Natural killer cell (primary cell): ENCODE measurements around the gene LRRC8C. TPM values are rescaled to one million over a fixed set of nuclear protein-coding genes. Genes with fewer than 3 reads are reported as not detected.

ENCODE experiments used
- ATAC-seq, 3 donors: fragments of 150-1000 bp in 2 of 3; fragments of 200-7000 bp in 1 of 3; cut with Tn5 transposase; 1 replicate in 1 of 3; 2 replicates in 2 of 3; pipeline ENCODE4 v1.10.0; 2021; ENCODE audit warnings: mild to moderate bottlenecking in 2 of 3, moderate library complexity in 2 of 3
- DNase-seq, 2 donors: peaks; one replicate each; pipeline versions ENCODE4 v3.0.0 to v3.0.0-alpha.2; 2013 to 2021; ENCODE audit warnings: mixed read lengths in 1 of 2
- H3K27ac ChIP-seq: one replicate; pipeline ENCODE4 v1.5.1; 2013; ENCODE audit warnings: mild to moderate bottlenecking, low read length
- H3K27me3 ChIP-seq: one replicate; pipeline ENCODE4 v1.6.1; 2013; ENCODE audit warnings: low read length; ENCODE audit not compliant: control insufficient read depth, insufficient read depth
- H3K36me3 ChIP-seq: one replicate; pipeline ENCODE4 v1.6.1; 2013; ENCODE audit warnings: low read length; ENCODE audit not compliant: control insufficient read depth, insufficient read depth
- H3K4me1 ChIP-seq: one replicate; pipeline ENCODE4 v1.6.1; 2013; ENCODE audit warnings: low read length; ENCODE audit not compliant: control insufficient read depth, insufficient read depth
- H3K4me3 ChIP-seq: one replicate; pipeline ENCODE4 v1.5.1; 2013; ENCODE audit warnings: low read length
- H3K9me3 ChIP-seq: one replicate; pipeline ENCODE4 v1.6.1; 2013; ENCODE audit warnings: low read length; ENCODE audit not compliant: control insufficient read depth, insufficient read depth
- H3K27ac Mint-ChIP-seq, 2 donors: one replicate each; pipeline ENCODE4 v1.8.0; 2022; ENCODE audit warnings: mild to moderate bottlenecking in 2 of 2, mixed read lengths in 2 of 2, moderate library complexity in 1 of 2
- H3K27me3 Mint-ChIP-seq, 2 donors: one replicate each; pipeline ENCODE4 v1.8.0; 2022; ENCODE audit warnings: low read depth in 2 of 2, mixed read lengths in 2 of 2
- H3K36me3 Mint-ChIP-seq: one replicate; pipeline ENCODE4 v1.8.0; 2022; ENCODE audit warnings: mixed read lengths
- H3K4me1 Mint-ChIP-seq, 2 donors: one replicate each; pipeline ENCODE4 v1.8.0; 2022; ENCODE audit warnings: mixed read lengths in 2 of 2
- H3K4me3 Mint-ChIP-seq: one replicate; pipeline ENCODE4 v1.8.0; 2022; ENCODE audit warnings: mild to moderate bottlenecking, moderate library complexity, mixed read lengths
- H3K9me3 Mint-ChIP-seq, 2 donors: one replicate each; pipeline ENCODE4 v1.8.0; 2022; ENCODE audit warnings: mixed read lengths in 2 of 2
- WGBS: methylation state at CpG from one replicate; pipeline ENCODE4 v1.1.7; 2013; ENCODE audit warnings: missing lambda C conversion rate; ENCODE audit not compliant: insufficient coverage; 5-methylcytosine and 5-hydroxymethylcytosine counted together
- intact Hi-C: fragments of 100-400 bp; cut with micrococcal nuclease; formaldehyde crosslinking; loops from one replicate; pipeline ENCODE4 v1.14.2; 2022
- total RNA-seq, 4 donors: library from RNA; stranded (reverse); fragments of 120-200 nt in 1 of 4; gene quantifications; one replicate each; pipeline versions ENCODE4 v1.2.3 to v1.2.4, GENCODE V29; 2013 to 2022
- TF ChIP-seq, protein P1 (sequence below): fragments of 200-600 bp; IDR thresholded peaks from one replicate; pipeline ENCODE4 v1.8.0; 2022; ENCODE audit warnings: antibody characterized with exemption

LRRC8C gene
- total RNA-seq, 3 donors from 2014 or later (not counting 1 experiment from before 2014, with no cell fraction given) = 7.6 to 19.1 (median 15.1) TPM

DNA sequence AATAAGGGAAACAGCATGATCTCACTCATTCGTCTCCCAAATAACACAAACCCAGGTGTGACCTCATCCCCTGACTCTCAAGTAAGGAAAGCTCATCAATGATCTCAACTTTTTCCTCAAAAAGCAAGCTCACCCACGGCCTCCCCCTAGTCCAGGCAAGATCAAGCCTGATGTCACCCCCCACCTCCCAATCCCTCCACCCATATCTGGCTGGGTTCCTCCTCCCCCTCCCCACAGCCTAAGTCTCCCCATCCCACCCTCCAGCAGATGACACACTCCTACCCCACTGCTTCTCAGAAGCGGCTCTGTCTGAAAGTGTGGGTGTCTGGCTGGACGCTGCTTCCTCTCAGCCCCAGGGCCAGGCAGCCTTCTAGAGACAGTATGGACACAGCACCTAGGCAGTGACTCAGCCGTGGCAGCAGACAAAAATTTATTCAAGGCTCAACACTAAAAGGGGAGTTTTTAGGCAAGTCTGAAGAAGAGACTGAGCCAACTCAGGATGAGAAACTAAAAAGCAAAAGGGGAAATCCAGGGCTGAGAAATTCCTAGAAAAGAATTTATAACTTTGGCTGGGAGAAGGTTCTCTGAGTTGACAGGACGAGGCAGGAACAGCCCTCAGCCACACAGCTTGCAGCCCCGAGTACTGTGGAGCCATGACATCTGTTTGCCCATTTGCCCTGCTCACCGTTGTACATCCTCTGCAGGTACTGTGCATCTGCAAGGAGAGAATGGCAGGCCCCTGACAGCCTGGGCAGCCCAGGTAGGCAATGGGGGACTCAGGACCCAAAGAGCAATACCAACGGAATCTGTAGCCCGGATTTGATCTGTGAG, 106.3 kb downstream of the LRRC8C start:
- peak overlapping the region; percentile 40 for H3K27ac ChIP-seq
- no peaks in the 10 kb centered on the region for H3K36me3 ChIP-seq
- H3K4me3 ChIP-seq = no peak overlapping the region
- peaks cover 34 to 43% of the 10 kb centered on the region in 2 donors for H3K4me1 Mint-ChIP-seq
- 66% methylated on average over 10 of the region's 10 CpGs for WGBS
- H3K27me3 ChIP-seq = no peaks in the 10 kb centered on the region
- DNase-seq (peak in 1 of 2 donors; percentile 48), ATAC-seq (peak; percentile 64 to 86 (median 74))
- peak overlapping the region; percentile 75 to 83 for H3K27ac Mint-ChIP-seq
- H3K27me3 Mint-ChIP-seq = no peaks in the 10 kb centered on the region
- no peaks in the 10 kb centered on the region for H3K9me3 ChIP-seq
- no peaks in the 10 kb centered on the region for H3K36me3 Mint-ChIP-seq
- TF ChIP-seq, protein P1, sequence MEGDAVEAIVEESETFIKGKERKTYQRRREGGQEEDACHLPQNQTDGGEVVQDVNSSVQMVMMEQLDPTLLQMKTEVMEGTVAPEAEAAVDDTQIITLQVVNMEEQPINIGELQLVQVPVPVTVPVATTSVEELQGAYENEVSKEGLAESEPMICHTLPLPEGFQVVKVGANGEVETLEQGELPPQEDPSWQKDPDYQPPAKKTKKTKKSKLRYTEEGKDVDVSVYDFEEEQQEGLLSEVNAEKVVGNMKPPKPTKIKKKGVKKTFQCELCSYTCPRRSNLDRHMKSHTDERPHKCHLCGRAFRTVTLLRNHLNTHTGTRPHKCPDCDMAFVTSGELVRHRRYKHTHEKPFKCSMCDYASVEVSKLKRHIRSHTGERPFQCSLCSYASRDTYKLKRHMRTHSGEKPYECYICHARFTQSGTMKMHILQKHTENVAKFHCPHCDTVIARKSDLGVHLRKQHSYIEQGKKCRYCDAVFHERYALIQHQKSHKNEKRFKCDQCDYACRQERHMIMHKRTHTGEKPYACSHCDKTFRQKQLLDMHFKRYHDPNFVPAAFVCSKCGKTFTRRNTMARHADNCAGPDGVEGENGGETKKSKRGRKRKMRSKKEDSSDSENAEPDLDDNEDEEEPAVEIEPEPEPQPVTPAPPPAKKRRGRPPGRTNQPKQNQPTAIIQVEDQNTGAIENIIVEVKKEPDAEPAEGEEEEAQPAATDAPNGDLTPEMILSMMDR = no peak
- peak overlapping the region; percentile 43 for H3K4me3 Mint-ChIP-seq
- peaks cover 16% of the 10 kb centered on the region for H3K4me1 ChIP-seq
- no peaks in the 10 kb centered on the region for H3K9me3 Mint-ChIP-seq
- intact Hi-C loops = loop anchor here (1.0 kb wide), 1 partner anchor 15 kb away; no protein-coding TSS in a partner anchor

DNA sequence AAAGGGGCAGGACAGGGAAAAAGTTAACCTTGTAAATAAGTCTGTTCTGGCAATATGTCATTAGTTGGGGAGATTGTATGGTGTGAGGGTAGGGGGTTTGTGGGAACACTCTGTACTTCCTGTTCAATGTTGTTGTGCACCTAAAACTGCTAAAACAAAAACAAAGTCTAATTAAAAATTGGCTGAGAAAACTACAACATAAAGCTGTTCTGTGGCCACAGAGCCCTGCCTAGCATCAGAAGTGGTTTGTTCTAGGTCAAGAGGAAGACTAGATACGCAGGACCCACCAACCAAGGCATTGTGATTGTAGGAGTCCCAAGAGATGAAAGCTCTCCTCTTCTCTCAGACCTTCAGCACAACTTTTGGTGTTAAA, 106.9 kb downstream of the LRRC8C start:
- Histone ChIP-seq H3K4me1 (peaks cover 16% of the 10 kb centered on the region), H3K27ac (peak overlapping the region; percentile 40), H3K9me3 (no peaks in the 10 kb centered on the region), H3K27me3 (no peaks in the 10 kb centered on the region), H3K36me3 (no peaks in the 10 kb centered on the region), H3K4me3 (no peak overlapping the region)
- no peaks in the 10 kb centered on the region for H3K27me3 Mint-ChIP-seq
- ATAC-seq (peak; percentile 2 to 61 (median 35)), DNase-seq (peak in 1 of 2 donors; percentile 36)
- H3K27ac Mint-ChIP-seq = peak overlapping the region; percentile 75 to 83
- H3K9me3 Mint-ChIP-seq = no peaks in the 10 kb centered on the region
- H3K4me3 Mint-ChIP-seq = peak overlapping the region; percentile 43
- intact Hi-C loops = loop anchor here (1.0 kb wide), 1 partner anchor 16 kb away; no protein-coding TSS in a partner anchor
- TF ChIP-seq, protein P1 = no peak
- 29% methylated on average over 1 of the region's 1 CpG for WGBS
- peaks cover 34 to 43% of the 10 kb centered on the region in 2 donors for H3K4me1 Mint-ChIP-seq
- no peaks in the 10 kb centered on the region for H3K36me3 Mint-ChIP-seq

DNA sequence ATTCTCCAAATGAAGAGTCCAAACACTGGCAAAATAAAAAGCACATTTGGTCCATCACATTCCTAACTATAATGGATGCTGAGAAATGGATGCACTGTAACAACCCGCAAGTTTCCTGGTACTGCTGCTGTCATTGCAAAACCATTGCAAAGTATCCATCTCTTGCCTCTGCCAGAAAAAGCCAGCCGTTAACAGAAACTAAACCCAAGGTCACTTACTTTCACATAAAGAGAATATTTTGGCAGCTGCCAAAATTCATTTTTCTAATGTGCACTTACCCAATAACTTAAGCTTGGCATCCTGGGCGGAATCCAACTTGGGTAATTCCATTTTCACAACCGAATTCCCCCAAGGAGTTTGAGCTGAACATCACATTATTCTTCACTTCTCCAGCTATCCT, 110.9 kb downstream of the LRRC8C start:
- Mint-ChIP-seq H3K27ac (no peak overlapping the region), H3K27me3 (no peaks in the 10 kb centered on the region), H3K36me3 (no peaks in the 10 kb centered on the region), H3K4me1 (peaks cover 38 to 48% of the 10 kb centered on the region in 2 donors), H3K4me3 (no peak overlapping the region), H3K9me3 (no peaks in the 10 kb centered on the region)
- Histone ChIP-seq H3K27me3 (no peaks in the 10 kb centered on the region), H3K4me1 (peaks cover 16% of the 10 kb centered on the region), H3K9me3 (no peaks in the 10 kb centered on the region), H3K27ac (no peak overlapping the region), H3K36me3 (no peaks in the 10 kb centered on the region), H3K4me3 (no peak overlapping the region)
- 91% methylated on average over 4 of the region's 4 CpGs for WGBS
- intact Hi-C loops = no loop called here
- DNase-seq (no peak), ATAC-seq (no peak)
- TF ChIP-seq, protein P1 = no peak
